ENCODE results near the gene GPR84. TPM values are rescaled to one million over a fixed set of nuclear protein-coding genes. Genes with fewer than 3 reads are reported as not detected.

GPR84 gene
- total RNA-seq, 1 donor from 2014 or later = not detected

- Mint-ChIP-seq H3K4me1 (ENCODE audit: low read depth) (peaks cover 6% of the 10 kb centered on the region), H3K9me3 (ENCODE audit: low read depth) (no peaks in the 10 kb centered on the region), H3K27me3 (peaks cover 38% of the 10 kb centered on the region), H3K27ac (no peak overlapping the region), H3K4me3 (ENCODE audit: low read depth) (no peak overlapping the region), H3K36me3 (ENCODE audit: insufficient read depth) (peaks cover 9% of the 10 kb centered on the region)
- DNase-seq (ENCODE audit: low spot score, unreplicated experiment) = no peak
- TF ChIP-seq CTCF (IDR thresholded peaks at IDR 0.05; ENCODE audit: unreplicated experiment) = no peak
Observed at GRCh38 chr12:54371328-54372112, 7.2 kb upstream of the GPR84 start.

DNA sequence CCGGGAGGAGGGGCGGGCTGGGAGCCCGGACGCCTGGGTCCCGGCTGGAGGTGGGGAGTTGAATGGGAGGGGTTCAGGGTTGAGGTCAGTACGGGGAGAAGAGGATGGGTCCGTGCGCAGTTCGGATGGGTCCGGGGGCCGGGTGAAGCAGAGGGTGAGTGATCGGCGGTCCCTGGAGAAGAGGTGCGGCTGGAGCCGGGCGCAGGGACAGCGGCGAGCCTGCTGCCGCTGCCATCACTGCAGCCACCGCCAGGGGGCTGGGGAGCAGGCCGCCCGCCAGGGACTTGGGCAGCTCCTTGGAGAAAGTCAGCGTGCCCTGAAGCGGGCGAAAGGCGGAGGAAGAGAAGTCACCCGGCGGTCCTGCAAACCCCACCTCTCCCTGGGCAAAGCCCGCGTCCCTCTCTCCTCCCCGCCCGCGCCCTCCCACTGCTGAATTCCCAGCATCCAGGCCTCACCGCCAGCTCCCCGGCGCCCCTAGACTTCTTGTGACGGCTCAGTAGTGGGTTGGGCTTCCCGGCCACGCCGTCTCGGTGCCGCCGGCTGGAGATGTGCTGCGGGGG is 6.0 kb upstream of the GPR84 start:
- peak; percentile 97 for TF ChIP-seq CTCF (IDR thresholded peaks at IDR 0.05; ENCODE audit: unreplicated experiment)
- Mint-ChIP-seq H3K4me1 (ENCODE audit: low read depth) (peaks cover 6% of the 10 kb centered on the region), H3K36me3 (ENCODE audit: insufficient read depth) (peaks cover 9% of the 10 kb centered on the region), H3K27me3 (peaks cover 38% of the 10 kb centered on the region), H3K27ac (no peak overlapping the region), H3K9me3 (ENCODE audit: low read depth) (no peaks in the 10 kb centered on the region), H3K4me3 (ENCODE audit: low read depth) (no peak overlapping the region)
- peak; percentile 77 for DNase-seq (ENCODE audit: low spot score, unreplicated experiment)

GRCh38 chr12:54369597-54370131 is 5.4 kb upstream of the GPR84 start:
- H3K27me3 Mint-ChIP-seq = peaks cover 40% of the 10 kb centered on the region
- TF ChIP-seq CTCF (IDR thresholded peaks at IDR 0.05; ENCODE audit: unreplicated experiment) = no peak
- H3K4me1 Mint-ChIP-seq (ENCODE audit: low read depth) = peaks cover 6% of the 10 kb centered on the region
- no peaks in the 10 kb centered on the region for H3K9me3 Mint-ChIP-seq (ENCODE audit: low read depth)
- no peak for DNase-seq (ENCODE audit: low spot score, unreplicated experiment)
- no peak overlapping the region for H3K27ac Mint-ChIP-seq
- no peak overlapping the region for H3K4me3 Mint-ChIP-seq (ENCODE audit: low read depth)
- peaks cover 9% of the 10 kb centered on the region for H3K36me3 Mint-ChIP-seq (ENCODE audit: insufficient read depth)

DNA sequence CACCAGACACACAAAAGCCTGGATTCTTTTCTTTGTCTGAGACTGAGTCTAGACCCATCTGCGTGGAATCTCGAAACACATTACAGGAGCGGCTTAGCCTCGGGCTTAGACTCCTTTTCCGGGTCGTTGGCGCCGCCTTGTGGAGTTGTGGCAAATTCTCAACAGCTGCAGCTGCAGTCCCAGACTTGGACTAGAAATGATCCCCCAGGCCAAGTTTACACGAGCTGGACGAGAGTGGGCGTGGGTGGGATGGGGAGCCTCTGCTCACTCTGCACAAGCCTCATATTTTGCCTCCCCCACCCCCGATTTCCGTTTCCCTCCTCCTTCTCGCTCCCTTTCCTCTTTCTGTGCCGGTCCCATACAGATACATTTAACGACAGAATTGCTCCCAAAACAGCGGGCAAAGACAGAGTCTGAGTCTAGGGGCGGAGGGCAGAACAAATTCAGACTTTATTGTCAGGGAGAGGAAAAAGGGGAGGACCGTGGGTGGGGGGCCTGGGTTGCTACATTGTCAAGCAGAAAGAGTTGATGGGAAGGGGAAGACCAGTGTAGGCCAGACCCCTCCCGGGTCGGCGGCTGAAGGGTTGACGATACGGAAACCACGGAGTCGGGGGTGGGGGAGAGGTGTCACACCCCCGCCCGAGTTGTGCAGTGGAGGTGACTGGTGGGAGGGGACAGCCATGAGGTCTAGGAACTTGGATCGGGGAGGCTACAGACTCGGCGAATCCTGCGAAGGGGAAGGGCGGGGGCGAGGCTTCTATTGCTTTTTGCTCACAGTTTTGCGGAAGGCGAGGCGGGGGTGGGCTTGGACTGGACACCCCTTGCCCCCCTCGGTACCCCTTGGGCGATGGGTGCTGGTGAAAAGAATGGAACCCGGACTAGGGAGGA is 4.7 kb upstream of the GPR84 start:
- no peak overlapping the region for H3K27ac Mint-ChIP-seq
- H3K36me3 Mint-ChIP-seq (ENCODE audit: insufficient read depth) = peaks cover 9% of the 10 kb centered on the region
- peak; percentile 80 for TF ChIP-seq CTCF (IDR thresholded peaks at IDR 0.05; ENCODE audit: unreplicated experiment)
- DNase-seq (ENCODE audit: low spot score, unreplicated experiment) = peak; percentile 81
- no peaks in the 10 kb centered on the region for H3K9me3 Mint-ChIP-seq (ENCODE audit: low read depth)
- peaks cover 6% of the 10 kb centered on the region for H3K4me1 Mint-ChIP-seq (ENCODE audit: low read depth)
- no peak overlapping the region for H3K4me3 Mint-ChIP-seq (ENCODE audit: low read depth)
- peaks cover 48% of the 10 kb centered on the region for H3K27me3 Mint-ChIP-seq

Data from progenitor cell of endocrine pancreas (in vitro differentiated cells).